H9 (cell line): Measurements from ENCODE around the gene TMEM242. TPM values are rescaled to one million over a fixed set of nuclear protein-coding genes. Genes with fewer than 3 reads are reported as not detected.
A peak's percentile ranks its signal among the peaks of the same experiment; 100 is the strongest.

Source experiments
- DNase-seq: peaks from one replicate; pipeline ENCODE4 v3.0.0-alpha.2; 2017
- H2AFZ ChIP-seq: one replicate; pipeline ENCODE4 v1.6.1; 2013; ENCODE audit warnings: mild to moderate bottlenecking, low read length, control low read depth, moderate library complexity
- H2AK5ac ChIP-seq: 2 replicates; pipeline ENCODE4 v1.6.1; 2013; ENCODE audit warnings: low read length, control low read depth, mixed read lengths; ENCODE audit not compliant: insufficient read length
- H2BK120ac ChIP-seq: one replicate; pipeline ENCODE4 v1.6.1; 2013; ENCODE audit warnings: low read depth, mild to moderate bottlenecking, low read length, control low read depth, inconsistent platforms; ENCODE audit not compliant: poor library complexity, severe bottlenecking
- H2BK12ac ChIP-seq: 2 replicates; pipeline ENCODE4 v1.6.1; 2013; ENCODE audit warnings: low read length, control low read depth, mixed read lengths, low read depth; ENCODE audit not compliant: insufficient read length
- H2BK15ac ChIP-seq: 2 replicates; pipeline ENCODE4 v1.6.1; 2013; ENCODE audit warnings: low read depth, low read length, control low read depth
- H2BK20ac ChIP-seq: one replicate; pipeline ENCODE4 v1.6.1; 2013; ENCODE audit warnings: low read depth, mild to moderate bottlenecking, low read length, control low read depth, inconsistent platforms; ENCODE audit not compliant: poor library complexity, severe bottlenecking
- H2BK5ac ChIP-seq: 2 replicates; pipeline ENCODE4 v1.6.1; 2013; ENCODE audit warnings: low read length, control low read depth, mixed read lengths; ENCODE audit not compliant: insufficient read length
- H3K14ac ChIP-seq: 2 replicates; pipeline ENCODE4 v1.6.1; 2013; ENCODE audit warnings: low read length, control low read depth; ENCODE audit not compliant: insufficient read depth
- H3K18ac ChIP-seq: 2 replicates; pipeline ENCODE4 v1.6.1; 2013; ENCODE audit warnings: low read depth, mild to moderate bottlenecking, mixed read lengths, low read length, control low read depth; ENCODE audit not compliant: insufficient read length
- H3K23ac ChIP-seq: 2 replicates; pipeline ENCODE4 v1.6.1; 2013; ENCODE audit warnings: low read length, control low read depth, mixed read lengths, low read depth; ENCODE audit not compliant: insufficient read length
- H3K23me2 ChIP-seq: 2 replicates; pipeline ENCODE4 v1.6.1; 2013; ENCODE audit warnings: low read depth, mild to moderate bottlenecking, mixed read lengths, low read length, control low read depth; ENCODE audit not compliant: insufficient read length, poor library complexity, severe bottlenecking
- H3K27ac ChIP-seq: 2 replicates; pipeline ENCODE4 v1.5.1; 2013; ENCODE audit warnings: low read length, control low read depth, mixed read lengths, low read depth; ENCODE audit not compliant: insufficient read length
- H3K27me3 ChIP-seq: 2 replicates; pipeline ENCODE4 v1.6.1; 2013; ENCODE audit warnings: low read length, control low read depth, inconsistent platforms; ENCODE audit not compliant: insufficient read depth
- H3K4ac ChIP-seq: 2 replicates; pipeline ENCODE4 v1.6.1; 2013; ENCODE audit warnings: low read depth, mild to moderate bottlenecking, control low read depth, inconsistent platforms, low read length, moderate library complexity
- H3K4me1 ChIP-seq: 2 replicates; pipeline ENCODE4 v1.6.1; 2013; ENCODE audit warnings: low read length, control low read depth, inconsistent platforms; ENCODE audit not compliant: insufficient read depth
- H3K4me2 ChIP-seq: 2 replicates; pipeline ENCODE4 v1.6.1; 2013; ENCODE audit warnings: low read length, control low read depth, mixed read lengths; ENCODE audit not compliant: insufficient read length, insufficient read depth
- H3K56ac ChIP-seq: 2 replicates; pipeline ENCODE4 v1.6.1; 2013; ENCODE audit warnings: low read depth, mild to moderate bottlenecking, mixed read lengths, low read length, control low read depth; ENCODE audit not compliant: insufficient read length
- H3K79me1 ChIP-seq: 2 replicates; pipeline ENCODE4 v1.6.1; 2013; ENCODE audit warnings: low read depth, mild to moderate bottlenecking, moderate library complexity, low read length, control low read depth, inconsistent platforms; ENCODE audit not compliant: insufficient read depth, poor library complexity, severe bottlenecking
- H3K79me2 ChIP-seq: 2 replicates; pipeline ENCODE4 v1.6.1; 2013; ENCODE audit warnings: low read length, control low read depth, inconsistent platforms; ENCODE audit not compliant: insufficient read depth
- H3K9ac ChIP-seq: 2 replicates; pipeline ENCODE4 v1.6.1; 2013; ENCODE audit warnings: low read length, control low read depth, mixed read lengths; ENCODE audit not compliant: insufficient read length; ENCODE audit errors: extremely low read depth
- H3K9me3 ChIP-seq: one replicate; pipeline ENCODE4 v1.6.1; 2013; ENCODE audit warnings: low read depth, low read length, inconsistent platforms; ENCODE audit not compliant: control insufficient read depth
- H3T11ph ChIP-seq: one replicate; pipeline ENCODE4 v1.6.1; 2013; ENCODE audit warnings: mild to moderate bottlenecking, low read length, control low read depth, inconsistent platforms
- H4K20me1 ChIP-seq: one replicate; pipeline ENCODE4 v1.6.1; 2013; ENCODE audit not compliant: control insufficient read depth, insufficient read length, insufficient read depth
- H4K5ac ChIP-seq: 2 replicates; pipeline ENCODE4 v1.6.1; 2013; ENCODE audit warnings: low read depth, mild to moderate bottlenecking, mixed read lengths, low read length, control low read depth; ENCODE audit not compliant: insufficient read length
- H4K8ac ChIP-seq: replicated peaks from 2 replicates; pipeline ENCODE4 v1.6.1; 2013; ENCODE audit warnings: low read length, control low read depth, mixed read lengths, low read depth; ENCODE audit not compliant: insufficient read length
- H4K91ac ChIP-seq: 2 replicates; pipeline ENCODE4 v1.6.1; 2013; ENCODE audit warnings: low read depth, mild to moderate bottlenecking, moderate library complexity, mixed read lengths, low read length, control low read depth; ENCODE audit not compliant: insufficient read length
- H3K27ac Mint-ChIP-seq, 3 experiments: 2 replicates in 2 of 3; 3 replicates in 1 of 3; pipeline ENCODE4 v1.8.0; 2020 to 2021; ENCODE audit warnings: mixed read lengths in 3 of 3, mild to moderate bottlenecking in 1 of 3, moderate library complexity in 1 of 3
- H3K27me3 Mint-ChIP-seq: 2 replicates; pipeline ENCODE4 v1.8.0; 2021; ENCODE audit warnings: low read depth, mild to moderate bottlenecking, moderate library complexity, mixed read lengths
- H3K36me3 Mint-ChIP-seq, 3 experiments: 2 replicates in 2 of 3; 3 replicates in 1 of 3; pipeline ENCODE4 v1.8.0; 2020 to 2021; ENCODE audit warnings: low read depth in 3 of 3, mixed read lengths in 3 of 3; ENCODE audit not compliant: insufficient read depth in 1 of 3
- H3K4me1 Mint-ChIP-seq, 2 experiments: 2 replicates each; pipeline ENCODE4 v1.8.0; 2020; ENCODE audit warnings: mixed read lengths in 2 of 2
- H3K4me3 Mint-ChIP-seq, 2 experiments: 2 replicates in 1 of 2; 3 replicates in 1 of 2; pipeline ENCODE4 v1.8.0; 2020 to 2021; ENCODE audit warnings: mild to moderate bottlenecking in 2 of 2, mixed read lengths in 2 of 2, moderate library complexity in 1 of 2
- H3K9me3 Mint-ChIP-seq, 2 experiments: 2 replicates in 1 of 2; 3 replicates in 1 of 2; pipeline ENCODE4 v1.8.0; 2020; ENCODE audit warnings: mild to moderate bottlenecking in 2 of 2, mixed read lengths in 2 of 2, moderate library complexity in 1 of 2
- CTCF ChIP-seq: fragments of 200-600 bp; sonication (generic); conservative IDR thresholded peaks from 3 replicates; pipeline ENCODE4 v1.8.0; 2021; ENCODE audit warnings: antibody characterized with exemption, mild to moderate bottlenecking
- WGBS: extraction: QIAGEN DNeasy Blood & Tissue Kit; methylation state at CpG from one replicate; pipeline ENCODE4 v1.1.7; 2013; ENCODE audit warnings: missing lambda C conversion rate, low lambda C conversion rate, mixed read lengths; ENCODE audit not compliant: insufficient read length; ENCODE audit errors: extremely low coverage; 5-methylcytosine and 5-hydroxymethylcytosine counted together
- total RNA-seq: library from RNA; stranded (reverse); gene quantifications from 2 replicates; pipeline ENCODE4 v1.2.1, GENCODE V29; 2021

The TMEM242 gene
- total RNA-seq, 1 experiment from 2014 or later: 10.5 TPM

- no peak overlapping the region for H3K9ac ChIP-seq
- H3K79me1 ChIP-seq: no peaks in the 10 kb centered on the region
- no peak overlapping the region for H2BK12ac ChIP-seq
- no peak overlapping the region for H3K27ac ChIP-seq
- no peaks in the 10 kb centered on the region for H3K23me2 ChIP-seq
- H3T11ph ChIP-seq: no peak overlapping the region
- H3K4ac ChIP-seq: no peak overlapping the region
- H3K56ac ChIP-seq: no peak overlapping the region
- Mint-ChIP-seq H3K9me3 (peaks cover 7 to 8% of the 10 kb centered on the region in 2 experiments), H3K27me3 (no peaks in the 10 kb centered on the region; the same call in 1 of the 2 replicates), H3K4me1 (peaks cover 3 to 4% of the 10 kb centered on the region in 2 experiments; a peak in 2 of 4 replicates), H3K4me3 (no peak overlapping the region), H3K27ac (no peak overlapping the region), H3K36me3 (peaks cover 2 to 9% (median 7%) of the 10 kb centered on the region in 3 experiments; a peak in 6 of 7 replicates)
- no peak overlapping the region for H2BK20ac ChIP-seq
- H3K79me2 ChIP-seq: no peaks in the 10 kb centered on the region
- no peaks in the 10 kb centered on the region for H3K27me3 ChIP-seq
- H3K9me3 ChIP-seq: no peaks in the 10 kb centered on the region
- no peak overlapping the region for H4K5ac ChIP-seq
- no peak overlapping the region for H2BK5ac ChIP-seq
- no peak overlapping the region for H3K4me2 ChIP-seq
- no peak overlapping the region for H3K23ac ChIP-seq
- H4K8ac ChIP-seq: no peak overlapping the region
- no peak overlapping the region for H2AFZ ChIP-seq
- peaks cover 2% of the 10 kb centered on the region for H4K20me1 ChIP-seq
- no peak overlapping the region for H2AK5ac ChIP-seq
- no peak overlapping the region for H2BK120ac ChIP-seq
- H3K14ac ChIP-seq: no peak overlapping the region; the same call in 1 of the 2 replicates
- H3K18ac ChIP-seq: no peak overlapping the region
- H4K91ac ChIP-seq: no peak overlapping the region
- peak; percentile 67 for DNase-seq
- H3K4me1 ChIP-seq: no peaks in the 10 kb centered on the region
- peak; percentile 27; the same call in 1 of the 3 replicates for TF ChIP-seq CTCF
- no peak overlapping the region for H2BK15ac ChIP-seq
- no CpG with 5 or more reads among the region's 18 CpGs for WGBS
These were observed 56.2 kb downstream of the TMEM242 start for GRCh38 chr6:157267109-157267611.
